RWPE1 (cell line): ENCODE measurements around the gene C1QTNF2.
A peak's percentile ranks its signal among the peaks of the same experiment; 100 is the strongest.

ENCODE experiments used
- CTCF ChIA-PET: fragments of 350-600 bp; sonication (Branson Sonifier 250); formaldehyde crosslinking; extraction: SDS; loops from one replicate; lab custom pipeline; 2021; lab: Yijun Ruan, JAX
- POLR2A ChIA-PET: fragments of 400-600 bp; formaldehyde crosslinking; extraction: SDS; loops from one replicate; lab custom pipeline; 2020; ENCODE audit warnings: antibody characterized with exemption; ENCODE audit not compliant: low non-redundant PET; lab: Yijun Ruan, JAX
- DNase-seq: peaks from one replicate; pipeline ENCODE4 v3.0.0; 2012; ENCODE audit warnings: low spot score
- H3K27ac ChIP-seq: fragments of 450-650 bp; 2 replicates; pipeline ENCODE4 v1.5.1; 2017
- CTCF ChIP-seq: fragments of 450-650 bp; conservative IDR thresholded peaks from 2 replicates; pipeline ENCODE4 v1.5.1; 2017; ENCODE audit warnings: low read depth, mild to moderate bottlenecking

The C1QTNF2 gene

GRCh38 chr5:160315968-160316367, 54.5 kb downstream of the C1QTNF2 start:
- ChIA-PET CTCF (interaction anchor here (0.5 kb wide), 1 partner anchor 31 kb away, joined by 3 read pairs; no protein-coding TSS in a partner anchor), POLR2A (interaction anchor here (0.6 kb wide), 1 partner anchor 557 kb away, joined by 4 read pairs; no protein-coding TSS in a partner anchor)
- peak; percentile 87 for DNase-seq

GRCh38 chr5:160312960-160313727, 57.3 kb downstream of the C1QTNF2 start:
- no peak for DNase-seq
- ChIA-PET POLR2A (no interaction called here), CTCF (interaction anchor here (0.9 to 1.4 kb wide), 2 partner anchors 22 to 33 kb away, joined by 5 to 6 read pairs; no protein-coding TSS in a partner anchor)
- no peak overlapping the region for H3K27ac ChIP-seq
- no peak for TF ChIP-seq CTCF

More at GRCh38 chr5:160315968-160316367, 54.5 kb downstream of the C1QTNF2 start:
- TF ChIP-seq CTCF = no peak
- no peak overlapping the region for H3K27ac ChIP-seq

GRCh38 chr5:160312134-160312959, 58.1 kb downstream of the C1QTNF2 start, which contains the start of gene CCNJL:
Gene CCNJL (minus strand): TSS chr5:160312564. CDS start chr5:160311923, 641 bp downstream.
- peak; percentile 92 for DNase-seq
- H3K27ac ChIP-seq = peak within 1 kb of the TSS; percentile 27; the same call in 1 of the 2 replicates
- no peak for TF ChIP-seq CTCF
- ChIA-PET CTCF (interaction anchor here (0.6 to 1.4 kb wide), 4 partner anchors 21 to 473 kb away, joined by 3 to 6 read pairs (median 5); no protein-coding TSS in a partner anchor), POLR2A (interaction anchor here (0.6 to 0.9 kb wide), 2 partner anchors 25 to 109 kb away, joined by 3 read pairs; partner anchors contain the start of gene PTTG1)

GRCh38 chr5:160311491-160312133, 58.8 kb downstream of the C1QTNF2 start:
- DNase-seq = no peak
- ChIA-PET POLR2A (interaction anchor here (0.9 kb wide), 1 partner anchor 25 kb away, joined by 3 read pairs; no protein-coding TSS in a partner anchor), CTCF (interaction anchor here (0.5 to 1.4 kb wide), 7 partner anchors 13 to 1080 kb away, joined by 3 to 5 read pairs (median 3); no protein-coding TSS in a partner anchor)
- no peak for TF ChIP-seq CTCF
- peak overlapping the region; percentile 27; the same call in 1 of the 2 replicates for H3K27ac ChIP-seq

- H3K27ac ChIP-seq = no peak overlapping the region
- ChIA-PET CTCF (interaction anchor here (0.5 to 0.7 kb wide), 4 partner anchors 12 to 1080 kb away, joined by 3 read pairs; no protein-coding TSS in a partner anchor), POLR2A (no interaction called here)
- no peak for DNase-seq
- no peak for TF ChIP-seq CTCF
These were observed 59.7 kb downstream of the C1QTNF2 start for GRCh38 chr5:160310552-160311295.
